Karpas-422 (cell line): ENCODE measurements around the gene TIPIN. TPM values are rescaled to one million over a fixed set of nuclear protein-coding genes. Genes with fewer than 3 reads are reported as not detected.

Experiments
- DNase-seq: peaks from one replicate; pipeline ENCODE4 v3.0.0-alpha.2; 2015
- H2AFZ ChIP-seq: fragments of 200-600 bp; sonication (generic); 2 replicates; pipeline ENCODE4 v1.6.1; 2014; ENCODE audit warnings: antibody characterized with exemption, low read length, mixed read lengths
- H3K27ac ChIP-seq: fragments of 200-600 bp; sonication (generic); 2 replicates; pipeline ENCODE4 v1.5.1; 2014; ENCODE audit warnings: mild to moderate bottlenecking, low read length, moderate library complexity
- H3K27me3 ChIP-seq: fragments of 200-600 bp; sonication (generic); 2 replicates; pipeline ENCODE4 v1.6.1; 2014; ENCODE audit warnings: low read length, mixed read lengths
- H3K36me3 ChIP-seq: fragments of 200-600 bp; sonication (generic); 2 replicates; pipeline ENCODE4 v1.6.1; 2014; ENCODE audit warnings: low read length, mixed read lengths; ENCODE audit not compliant: insufficient read depth
- H3K4me1 ChIP-seq: fragments of 200-600 bp; sonication (generic); 2 replicates; pipeline ENCODE4 v1.6.1; 2014; ENCODE audit warnings: mild to moderate bottlenecking, low read length, mixed read lengths
- H3K4me2 ChIP-seq: fragments of 200-600 bp; sonication (generic); 2 replicates; pipeline ENCODE4 v1.6.1; 2014; ENCODE audit warnings: low read length, low read depth, mild to moderate bottlenecking; ENCODE audit not compliant: poor library complexity, severe bottlenecking
- H3K4me3 ChIP-seq: fragments of 200-600 bp; sonication (generic); 2 replicates; pipeline ENCODE4 v1.5.1; 2014; ENCODE audit warnings: mild to moderate bottlenecking, antibody characterized with exemption, low read length, mixed read lengths
- H3K79me2 ChIP-seq: fragments of 200-600 bp; sonication (generic); 2 replicates; pipeline ENCODE4 v1.6.1; 2014; ENCODE audit warnings: mild to moderate bottlenecking, low read length, mixed read lengths
- H3K9ac ChIP-seq: fragments of 200-600 bp; sonication (generic); 2 replicates; pipeline ENCODE4 v1.6.0; 2014; ENCODE audit warnings: low read length
- H3K9me2 ChIP-seq: fragments of 200-600 bp; sonication (generic), shearing (Covaris generic); replicated peaks from 2 replicates; pipeline ENCODE4 v1.6.0; 2014; ENCODE audit warnings: mild to moderate bottlenecking, low read length, moderate library complexity; ENCODE audit not compliant: insufficient read depth
- H3K9me3 ChIP-seq: fragments of 300-700, 200-600 bp; sonication (generic); 2 replicates; pipeline ENCODE4 v1.6.1; 2014; ENCODE audit warnings: low read length, mixed read lengths
- H4K20me1 ChIP-seq: fragments of 200-600 bp; sonication (generic); 2 replicates; pipeline ENCODE4 v1.6.1; 2014; ENCODE audit warnings: mild to moderate bottlenecking, antibody characterized with exemption, low read length, low read depth; ENCODE audit not compliant: insufficient read depth
- small RNA-seq: library from RNA; depleted of rRNA; stranded (forward); fragments of <200 nt; gene quantifications from one replicate; pipeline ENCODE3, GENCODE V24; 2014
- total RNA-seq: library from RNA; depleted of rRNA; stranded (reverse); fragments of >200 nt; shearing (Covaris generic); gene quantifications from 2 replicates; pipeline ENCODE4 v1.2.3, GENCODE V29; 2014; ENCODE audit warnings: low replicate concordance; rRNA removed

TIPIN gene
- total RNA-seq, 1 experiment from 2014 or later, result 16.5 TPM

DNA sequence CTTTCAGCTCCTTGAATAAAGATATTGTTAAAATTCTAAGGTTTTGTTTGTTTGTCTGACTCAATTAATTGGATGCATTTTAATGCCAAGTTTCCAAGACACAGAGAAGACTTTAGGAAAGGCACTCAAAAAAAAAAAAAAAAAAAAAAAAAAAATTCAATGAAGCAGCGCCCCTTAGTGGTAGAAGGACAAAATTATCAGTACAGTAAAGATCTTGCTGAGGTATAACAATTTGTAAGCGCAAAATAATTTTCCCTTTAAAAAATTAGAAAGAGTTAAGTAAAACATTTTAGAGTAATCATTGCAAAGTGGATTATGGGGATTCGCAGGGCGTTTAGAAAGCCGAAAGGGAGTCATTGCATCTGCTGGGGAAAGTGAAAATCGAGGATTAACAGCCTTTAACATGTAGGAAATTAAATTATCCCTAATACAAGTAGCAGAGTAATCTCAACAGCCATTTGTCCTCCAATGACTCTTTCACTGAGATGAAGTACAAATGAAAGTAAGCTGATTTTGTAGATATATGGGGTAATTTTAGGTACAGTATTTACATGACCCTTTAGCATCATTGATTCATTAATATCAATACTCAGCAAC lies 68.9 kb downstream of the TIPIN start:
- DNase-seq, result peak; percentile 82
- no peaks in the 10 kb centered on the region for H4K20me1 ChIP-seq
- no peaks in the 10 kb centered on the region for H3K27me3 ChIP-seq
- no peak overlapping the region for H3K4me2 ChIP-seq
- H3K27ac ChIP-seq, result no peak overlapping the region
- H3K9me2 ChIP-seq, result no peaks in the 10 kb centered on the region
- no peak overlapping the region for H2AFZ ChIP-seq
- no peaks in the 10 kb centered on the region for H3K79me2 ChIP-seq
- no peak overlapping the region for H3K4me3 ChIP-seq
- H3K36me3 ChIP-seq, result no peaks in the 10 kb centered on the region
- peaks cover 12% of the 10 kb centered on the region for H3K4me1 ChIP-seq
- H3K9me3 ChIP-seq, result no peaks in the 10 kb centered on the region
- H3K9ac ChIP-seq, result no peak overlapping the region

Small RNA genes within 50 kb of the gene (small RNA-seq; reads per million reads assigned to genes)
- gene RF00019, result not detected
- 18.7 reads per million, percentile 96 among the genes with 10 or more reads in this experiment for gene SCARNA14

Other genes with a start within 250 kb of the TIPIN start
- not detected in 2 replicates for gene MEGF11, start 102.9 kb downstream of the TIPIN start, total RNA-seq
- 25.5 and 40.2 TPM in 2 replicates for gene DIS3L, start 63.1 kb downstream of the TIPIN start, total RNA-seq
- gene MAP2K1, start 30.2 kb upstream of the TIPIN start, total RNA-seq, result 38.1 and 46.6 TPM in 2 replicates
- 20.2 and 33.0 TPM in 2 replicates for gene SNAPC5, start 141.1 kb upstream of the TIPIN start, total RNA-seq
- 5,548 and 5,820 TPM in 2 replicates for gene RPL4, start 148.2 kb upstream of the TIPIN start, total RNA-seq
- gene ZWILCH, start 148.6 kb upstream of the TIPIN start, total RNA-seq, result 7.4 and 20.8 TPM in 2 replicates
- not detected in 2 replicates for gene LCTL, start 209.3 kb upstream of the TIPIN start, total RNA-seq